Stimulated activated CD4-positive, alpha-beta T cell treated with anti-CD3 and anti-CD28 coated beads, Interleukin-2, amount 100 ng/mL, for 4 hours (primary cell): ENCODE measurements around the gene DISC1.
"Not testable (repeated sequence)": the region's sequence is repeated elsewhere in the genome, so short reads cannot be mapped to it uniquely, and the experiment has no call there.

ENCODE experiments used
- DNase-seq: peaks from one replicate; pipeline ENCODE4 v3.0.0-alpha.2; 2020; ENCODE audit warnings: low read depth

Gene DISC1

DNA sequence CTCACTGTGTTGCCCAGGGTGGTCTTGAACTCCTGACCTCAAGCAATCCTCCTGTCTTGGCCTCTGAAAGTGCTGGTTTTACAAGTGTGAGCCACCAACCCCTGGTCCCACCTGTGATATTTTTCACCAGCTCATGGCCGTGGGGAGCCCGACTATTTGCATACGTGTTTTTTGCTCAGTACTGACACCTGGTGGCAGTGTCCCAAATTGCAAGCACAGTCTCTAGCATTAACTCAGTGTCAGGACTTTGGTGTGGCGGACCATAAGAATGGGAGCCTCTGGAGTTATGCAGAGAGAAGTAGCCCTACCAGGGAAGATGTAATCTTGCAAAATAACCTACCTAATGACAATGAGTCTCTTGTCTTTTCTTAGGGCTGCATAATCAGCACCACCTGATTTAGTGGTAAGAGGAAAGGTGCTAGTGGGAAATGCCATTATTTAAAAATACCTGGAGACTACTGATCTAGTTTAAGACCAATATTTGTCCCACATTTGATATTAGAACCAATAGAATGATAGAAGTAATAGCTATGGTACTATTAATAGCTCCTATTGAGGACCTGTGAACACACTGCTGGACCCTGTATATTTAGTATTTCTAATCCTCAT lies 305.4 kb downstream of the DISC1 start:
- no peak for DNase-seq

DNA sequence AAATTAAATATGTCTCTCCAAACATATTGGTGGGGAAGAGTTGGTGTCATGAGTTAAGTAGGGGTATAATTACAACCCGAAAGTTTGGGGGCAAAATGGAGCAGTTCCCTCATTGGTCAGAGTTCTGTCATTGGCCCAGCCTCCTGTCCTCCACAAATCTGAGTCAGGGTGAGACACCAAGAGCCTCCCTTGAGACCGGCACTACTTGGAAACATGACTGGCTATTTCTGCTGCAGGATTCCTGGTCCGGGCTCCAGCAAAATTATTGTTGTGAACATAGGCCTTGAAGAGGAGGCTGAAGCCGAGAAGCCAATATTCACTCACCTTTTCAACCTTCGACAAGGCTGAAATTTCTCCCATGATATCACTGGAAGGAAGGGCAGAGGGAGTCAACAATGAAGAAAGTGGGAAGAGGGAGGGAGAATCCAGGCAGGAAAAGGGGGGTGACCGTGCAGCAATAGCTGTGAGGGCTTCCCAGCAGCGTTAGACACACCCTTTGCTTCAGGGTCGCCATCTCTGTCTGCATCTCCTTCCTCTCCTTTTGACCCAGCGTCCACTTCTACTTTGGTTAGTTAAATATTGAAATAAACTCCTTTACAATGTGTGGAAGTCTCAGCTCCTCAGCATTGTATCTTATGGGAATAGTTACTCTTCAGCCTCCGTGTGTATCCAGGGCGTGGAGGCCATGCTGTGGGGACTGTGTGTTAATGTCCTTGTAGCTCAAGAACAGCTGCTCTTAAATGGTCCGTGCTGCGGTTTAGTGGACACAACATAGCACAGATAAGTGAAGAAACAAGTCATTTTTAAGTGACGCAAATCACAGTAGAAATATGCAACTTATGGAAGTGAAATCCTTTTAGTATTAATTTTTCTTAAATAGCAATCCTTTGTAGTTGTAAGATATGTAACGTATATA lies 307.4 kb downstream of the DISC1 start:
- DNase-seq = no peak

DNA sequence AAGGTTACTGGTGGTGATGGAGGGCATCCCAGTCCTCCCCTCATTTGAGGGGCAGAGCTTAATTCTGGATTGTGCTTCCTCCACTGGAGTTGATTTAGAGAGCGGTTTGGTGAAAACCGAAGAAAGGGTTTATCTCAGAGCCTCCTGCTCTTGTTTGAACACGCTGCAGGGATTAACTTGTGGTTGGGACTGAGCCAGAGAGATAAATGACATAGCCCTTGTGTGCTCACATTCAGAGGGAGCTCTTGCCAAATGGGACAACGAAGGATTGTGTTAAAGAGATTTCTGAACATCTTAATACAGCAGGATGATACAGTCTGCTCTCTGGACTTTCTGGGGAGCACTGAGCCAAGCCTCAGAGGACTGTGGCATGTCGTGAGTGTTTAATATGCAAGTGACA lies 308.2 kb downstream of the DISC1 start:
- DNase-seq = no peak

- no peak for DNase-seq
These were observed 309.3 kb downstream of the DISC1 start for GRCh38 chr1:231935856-231936255.

- DNase-seq = no peak
These were observed 310.6 kb downstream of the DISC1 start for GRCh38 chr1:231936983-231937775.

GRCh38 chr1:231938211-231938610 lies 311.6 kb downstream of the DISC1 start:
- DNase-seq = no peak

GRCh38 chr1:231938711-231939110 lies 312.1 kb downstream of the DISC1 start:
- DNase-seq = no peak

GRCh38 chr1:231939118-231939517 lies 312.5 kb downstream of the DISC1 start:
- DNase-seq = no peak

GRCh38 chr1:231940116-231940515 lies 313.5 kb downstream of the DISC1 start:
- DNase-seq = no peak

- DNase-seq = no peak
These were observed 314.1 kb downstream of the DISC1 start for GRCh38 chr1:231940701-231941100.

DNA sequence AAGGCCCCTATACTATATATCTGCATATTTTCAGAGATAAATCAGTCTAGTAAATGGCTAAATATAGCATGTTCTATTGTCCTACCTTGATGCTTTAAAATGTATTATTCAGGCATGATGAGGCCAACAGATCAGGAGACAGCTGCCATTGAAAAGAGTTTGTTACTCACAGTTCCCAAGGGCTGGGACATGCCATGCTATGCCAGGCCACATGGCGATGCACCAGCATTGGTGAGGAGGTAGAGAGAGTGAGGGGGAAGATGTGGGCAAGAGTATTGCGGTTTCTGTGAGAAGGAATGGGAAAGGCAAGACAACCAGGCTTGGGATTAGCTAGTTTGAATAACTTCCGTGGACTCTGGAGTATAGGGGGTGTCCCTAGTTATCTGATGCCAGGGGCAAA lies 316.5 kb downstream of the DISC1 start:
- DNase-seq = no peak

- DNase-seq = not testable (repeated sequence)
These were observed 321.5 kb downstream of the DISC1 start for GRCh38 chr1:231948102-231948501.

DNA sequence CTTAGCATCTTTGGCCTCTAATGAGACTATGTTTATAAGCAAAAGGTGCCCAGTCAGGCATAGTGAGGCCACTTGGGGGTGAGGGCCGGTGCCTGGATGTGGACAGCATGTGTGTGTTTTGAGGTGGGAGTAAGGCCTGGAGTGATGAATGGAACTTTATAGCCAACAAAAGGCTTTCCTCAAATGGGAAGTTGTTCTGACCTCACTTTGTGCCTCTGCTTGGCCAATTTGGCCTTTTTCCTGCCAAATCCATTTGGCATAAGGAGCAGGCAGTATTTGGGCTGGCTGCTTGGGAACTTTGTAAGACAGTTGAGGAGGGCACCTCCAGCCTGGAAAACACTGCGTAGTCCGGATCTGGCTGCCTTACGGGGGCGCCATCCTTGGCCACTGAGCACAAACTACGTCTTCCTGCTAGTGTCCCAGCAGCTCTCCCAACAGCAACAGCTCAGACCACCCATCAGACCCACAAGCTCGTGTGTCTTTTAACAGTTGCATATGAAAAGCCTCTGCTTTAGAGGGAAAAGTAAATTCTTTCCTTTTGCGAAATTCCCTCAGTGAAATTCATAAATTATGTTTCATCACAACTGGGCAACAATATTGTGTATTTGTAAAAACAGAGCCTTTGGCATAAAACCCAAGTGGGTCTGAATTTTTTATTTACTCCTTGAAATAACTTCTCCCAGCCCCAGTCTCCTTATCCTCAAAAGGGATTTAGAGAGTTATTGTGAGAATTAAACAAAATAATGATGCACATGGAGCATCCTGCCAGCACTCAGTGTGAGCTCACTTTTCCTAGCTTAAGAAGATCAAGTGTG lies 322.9 kb downstream of the DISC1 start:
- DNase-seq = no peak

DNA sequence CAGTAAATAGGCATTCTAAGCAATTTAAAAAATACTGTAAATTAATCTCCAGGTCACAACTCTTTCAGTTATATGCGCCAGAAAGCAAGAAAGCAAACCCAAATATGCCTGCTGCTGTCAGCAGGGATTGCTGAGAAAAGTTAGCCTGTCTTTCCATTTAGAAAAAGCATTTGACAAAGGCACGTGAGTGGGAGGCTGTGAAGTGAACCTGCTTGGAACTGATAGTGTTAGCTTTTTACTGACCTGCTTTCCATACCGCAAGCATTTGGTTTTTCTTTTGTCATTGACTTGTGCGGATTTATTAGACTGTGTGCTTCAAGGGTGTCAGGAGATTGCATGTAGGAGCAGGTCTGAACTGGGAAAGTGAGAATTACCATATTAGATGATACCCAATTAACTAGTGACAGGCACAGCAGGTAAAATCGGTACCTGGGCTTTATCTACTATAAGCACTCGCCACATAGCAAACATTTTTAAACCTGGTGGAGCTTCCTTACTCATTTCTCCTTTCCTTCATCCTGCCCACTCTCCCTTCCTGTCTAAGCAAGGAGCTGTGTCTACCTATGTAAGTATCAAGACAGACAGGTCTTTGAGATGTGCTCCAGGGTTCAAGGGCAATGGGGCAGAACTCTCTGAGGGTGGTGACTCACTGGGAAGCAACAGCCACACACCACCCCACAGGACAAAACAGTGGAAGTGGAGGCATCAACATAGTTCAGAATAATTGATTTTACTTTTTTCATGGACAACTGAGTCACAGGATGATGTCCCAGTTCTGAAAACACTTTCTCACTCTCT lies 323.9 kb downstream of the DISC1 start:
- DNase-seq = no peak

GRCh38 chr1:231951374-231951773 lies 324.8 kb downstream of the DISC1 start:
- no peak for DNase-seq

DNA sequence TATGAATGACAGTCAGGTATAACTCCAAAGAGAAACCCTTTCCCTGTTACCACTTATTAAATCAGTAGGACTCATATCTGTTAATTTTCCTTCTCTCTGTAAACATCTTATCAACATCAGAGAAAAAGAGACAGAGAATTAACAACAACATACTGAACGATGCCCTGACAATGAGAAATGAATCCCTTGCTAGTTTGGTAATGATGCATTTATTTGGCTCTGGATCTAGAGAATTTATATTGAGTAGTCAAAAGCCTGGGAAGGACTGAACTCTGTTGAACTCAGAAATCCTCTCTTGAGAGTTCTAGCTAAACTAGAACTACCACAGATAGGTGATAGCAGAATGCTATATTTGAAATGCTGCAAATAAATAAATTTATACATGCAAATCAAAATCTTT lies 325.6 kb downstream of the DISC1 start:
- no peak for DNase-seq

DNA sequence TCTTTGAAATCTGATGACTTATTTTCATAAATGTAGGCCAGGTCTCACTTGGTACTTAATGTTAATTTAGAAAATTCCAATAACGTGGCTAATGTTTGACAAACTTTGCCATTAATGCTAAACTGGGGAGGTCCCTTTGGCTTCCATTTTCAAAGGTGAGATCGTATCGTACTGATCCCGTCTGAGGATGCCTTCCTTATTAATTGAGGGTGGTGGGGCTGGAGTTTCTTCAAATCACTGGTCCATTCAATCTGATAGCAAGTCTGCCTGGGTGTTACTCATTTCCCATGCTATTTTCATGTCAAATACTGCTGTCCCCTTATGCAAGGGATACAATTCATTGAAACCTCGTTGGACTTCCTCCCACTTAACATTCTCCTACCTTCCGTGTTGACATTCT lies 327.1 kb downstream of the DISC1 start:
- no peak for DNase-seq

- no peak for DNase-seq
These were observed 328.2 kb downstream of the DISC1 start for GRCh38 chr1:231954751-231955150.

- DNase-seq = no peak
These were observed 330.8 kb downstream of the DISC1 start for GRCh38 chr1:231957359-231957758.

GRCh38 chr1:231958448-231958847 lies 331.9 kb downstream of the DISC1 start:
- DNase-seq = no peak
